ENCODE measurements around the gene SNCG.
"Not testable (repeated sequence)": the region's sequence is repeated elsewhere in the genome, so short reads cannot be mapped to it uniquely, and the experiment has no call there.

The SNCG gene

DNA sequence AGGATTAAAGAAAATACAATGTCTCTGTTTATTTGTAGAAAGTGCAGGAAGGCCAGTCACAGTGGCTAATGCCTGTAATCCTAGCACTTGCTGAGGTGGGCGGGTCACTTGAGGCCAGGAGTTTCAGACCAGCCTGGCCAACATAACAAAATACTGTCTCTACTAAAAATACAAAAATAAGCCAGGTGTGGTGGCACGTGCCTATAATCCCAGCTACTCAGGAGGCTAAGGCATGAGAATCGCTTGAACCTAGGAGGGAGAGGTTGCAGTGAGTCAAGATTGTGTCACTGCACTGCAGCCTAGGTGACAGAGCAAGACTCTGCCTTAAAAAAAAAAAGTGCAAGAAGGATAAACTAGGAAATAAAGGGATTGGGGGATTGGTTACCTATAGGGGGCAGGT is 20.1 kb downstream of the SNCG start:
- DNase-seq (ENCODE audit: low read depth) = not testable (repeated sequence)

DNA sequence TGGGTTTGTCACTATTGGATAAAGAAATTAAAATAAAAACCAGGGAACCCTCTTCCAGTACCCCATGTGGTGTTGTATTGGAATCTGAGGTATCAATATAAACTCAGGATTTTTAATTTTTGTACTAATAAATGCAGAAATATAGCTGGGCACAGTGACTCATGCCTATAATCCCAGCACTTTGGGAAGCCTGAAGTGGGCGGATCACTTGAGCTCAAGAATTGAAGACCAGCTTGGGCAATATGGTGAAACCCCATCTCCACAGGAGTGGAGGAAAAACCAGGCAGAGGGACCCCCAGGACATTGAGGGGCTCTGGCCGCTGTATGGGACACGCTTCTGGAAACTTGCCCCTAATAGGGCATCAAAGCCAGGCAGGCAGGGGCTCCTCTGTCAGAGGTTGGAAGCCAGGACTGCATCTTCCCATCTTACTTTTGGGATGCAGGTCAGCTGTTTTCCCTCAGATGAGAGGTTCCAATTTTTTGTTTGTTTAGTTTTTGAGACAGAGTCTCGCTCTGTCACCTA is 21.0 kb downstream of the SNCG start:
- DNase-seq (ENCODE audit: low read depth) = no peak

- DNase-seq (ENCODE audit: low read depth) = no peak
Observed at GRCh38 chr10:86979977-86980448, 21.6 kb downstream of the SNCG start.

- DNase-seq (ENCODE audit: low read depth) = not testable (repeated sequence)
Observed at GRCh38 chr10:86981020-86981419, 22.6 kb downstream of the SNCG start.

GRCh38 chr10:86981716-86982115 is 23.3 kb downstream of the SNCG start:
- DNase-seq (ENCODE audit: low read depth) = no peak

DNA sequence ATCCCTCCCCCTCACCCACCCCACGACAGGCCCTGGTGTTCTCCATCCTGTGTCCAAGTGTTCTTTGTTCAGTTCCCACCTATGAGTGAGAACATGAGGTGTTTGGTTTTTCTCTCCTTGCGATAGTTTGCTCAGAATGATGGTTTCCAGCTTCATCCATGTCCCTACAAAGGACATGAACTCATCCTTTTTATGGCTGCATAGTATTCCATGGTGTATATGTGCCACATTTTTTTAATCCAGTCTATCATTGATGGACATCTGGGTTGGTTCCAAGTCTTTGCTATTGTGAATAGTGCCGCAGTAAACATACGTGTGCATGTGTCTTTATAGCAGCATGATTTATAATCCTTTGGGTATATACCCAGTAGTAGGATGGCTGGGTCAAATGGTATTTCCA is 26.1 kb downstream of the SNCG start:
- DNase-seq (ENCODE audit: low read depth) = not testable (repeated sequence)

DNA sequence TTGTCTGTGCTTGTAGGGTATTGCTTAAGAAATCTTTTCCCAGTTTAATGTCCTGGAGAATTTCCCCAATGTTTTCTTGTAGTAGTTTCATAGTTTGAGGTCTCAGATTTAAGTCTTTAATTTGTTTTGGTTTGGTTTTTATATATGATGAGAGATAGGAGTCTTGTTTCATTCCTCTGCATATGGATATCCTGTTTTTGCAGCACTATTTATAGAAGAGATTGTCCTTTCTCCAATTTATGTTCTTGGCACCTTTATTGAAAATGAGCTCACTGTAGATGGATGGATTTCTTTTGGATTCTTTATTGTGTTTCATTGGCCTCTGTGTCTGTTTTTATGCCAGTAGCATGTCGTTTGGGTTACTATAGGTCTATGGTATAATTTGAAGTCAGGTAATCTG is 30.1 kb downstream of the SNCG start:
- DNase-seq (ENCODE audit: low read depth) = no peak

- DNase-seq (ENCODE audit: low read depth) = not testable (repeated sequence)
Observed at GRCh38 chr10:86991362-86991761, 33.0 kb downstream of the SNCG start.

DNA sequence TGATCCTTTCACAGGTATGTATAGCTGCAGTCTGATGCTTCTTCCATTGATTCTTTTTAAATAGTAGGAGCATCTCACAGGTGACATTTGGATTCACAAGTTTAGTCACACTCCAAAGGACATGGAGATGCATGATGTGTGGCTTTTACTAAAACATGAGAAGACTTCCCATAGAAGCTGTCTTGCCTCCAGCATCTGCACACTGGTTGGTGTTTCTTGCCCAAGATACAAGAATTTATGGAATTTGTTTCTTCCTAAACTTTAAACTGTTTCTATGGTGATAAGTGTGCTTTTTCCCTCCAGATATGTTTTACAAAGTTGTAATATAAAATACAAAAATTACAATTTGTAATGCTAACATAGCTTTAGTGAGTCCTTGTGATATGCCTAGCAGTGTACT is 34.1 kb downstream of the SNCG start:
- no peak for DNase-seq (ENCODE audit: low read depth)

DNA sequence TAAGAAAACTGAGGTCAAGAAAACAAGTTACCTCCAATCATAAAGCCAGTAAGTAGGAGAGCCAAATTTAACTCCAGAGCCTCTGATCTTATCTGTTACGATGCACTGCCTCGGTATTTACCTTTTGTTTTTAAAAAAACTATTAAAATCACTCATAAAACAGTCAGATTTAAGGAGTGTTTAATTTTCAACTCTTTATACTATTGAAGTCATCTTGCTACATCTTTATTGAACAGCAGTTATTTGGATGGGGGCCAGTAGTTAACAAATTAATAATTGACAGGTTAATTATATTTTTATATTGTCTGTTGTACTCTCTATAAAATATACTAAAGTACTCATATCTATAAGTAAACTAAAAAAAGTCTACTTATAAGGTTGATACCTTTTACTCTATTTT is 34.5 kb downstream of the SNCG start:
- DNase-seq (ENCODE audit: low read depth) = no peak

GRCh38 chr10:86999802-87000403 is 41.5 kb downstream of the SNCG start:
- not testable (repeated sequence) for DNase-seq (ENCODE audit: low read depth)

DNA sequence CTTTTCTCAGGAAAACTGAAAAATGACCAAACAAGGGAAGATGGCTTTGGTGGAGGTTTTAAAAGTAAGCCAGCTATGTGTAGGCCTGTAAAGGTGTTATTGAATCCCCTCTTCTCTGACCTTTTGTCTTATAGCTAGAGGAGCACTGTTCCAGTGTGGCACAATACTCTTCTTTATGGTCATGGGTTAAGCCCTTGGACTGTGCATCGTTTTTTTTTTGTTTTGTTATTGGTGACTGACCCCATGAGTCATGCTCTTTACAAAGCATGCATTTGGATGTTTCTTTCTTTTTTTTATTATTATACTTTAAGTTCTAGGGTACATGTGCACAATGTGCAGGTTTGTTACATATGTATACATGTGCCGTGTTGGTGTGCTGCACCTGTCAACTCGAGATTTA is 42.1 kb downstream of the SNCG start:
- DNase-seq (ENCODE audit: low read depth) = peak; percentile 70

DNA sequence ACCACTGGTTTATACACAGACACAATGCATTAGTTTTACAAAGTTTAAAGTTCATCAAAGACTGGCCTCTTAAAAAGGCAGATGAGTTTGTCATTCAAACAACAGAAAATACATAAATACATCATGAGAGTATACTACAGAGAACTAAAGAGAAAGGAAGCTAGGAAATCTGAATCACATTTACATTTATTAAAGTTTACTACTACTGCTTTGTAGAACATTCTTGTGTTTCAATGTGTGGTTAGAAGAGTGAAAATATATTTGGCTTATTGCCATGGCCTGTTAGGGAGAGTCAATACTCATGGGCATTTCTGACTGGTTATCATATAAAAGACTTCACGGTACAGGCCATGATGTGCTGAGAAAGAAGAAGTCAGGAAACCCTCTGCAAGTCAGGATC is 48.7 kb downstream of the SNCG start:
- DNase-seq (ENCODE audit: low read depth) = peak; percentile 65

GRCh38 chr10:87007674-87008073 is 49.3 kb downstream of the SNCG start:
- not testable (repeated sequence) for DNase-seq (ENCODE audit: low read depth)

DNA sequence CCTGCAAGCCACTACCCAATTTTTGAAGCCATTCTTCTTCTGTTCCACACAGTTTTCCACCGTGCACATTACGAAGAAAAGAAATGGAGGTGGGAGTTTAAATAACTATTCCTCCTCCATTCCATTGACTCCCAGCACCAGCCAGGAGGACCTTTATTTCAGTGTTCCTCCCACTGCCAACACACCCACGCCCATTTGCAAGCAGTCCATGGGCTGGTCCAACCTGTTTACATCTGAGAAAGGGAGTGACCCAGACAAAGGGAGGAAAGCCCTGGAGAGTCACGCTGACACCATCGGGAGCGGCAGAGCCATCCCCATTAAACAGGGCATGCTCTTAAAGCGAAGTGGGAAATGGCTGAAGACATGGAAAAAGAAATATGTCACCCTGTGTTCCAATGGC is 49.9 kb downstream of the SNCG start:
- DNase-seq (ENCODE audit: low read depth) = not testable (repeated sequence)

DNA sequence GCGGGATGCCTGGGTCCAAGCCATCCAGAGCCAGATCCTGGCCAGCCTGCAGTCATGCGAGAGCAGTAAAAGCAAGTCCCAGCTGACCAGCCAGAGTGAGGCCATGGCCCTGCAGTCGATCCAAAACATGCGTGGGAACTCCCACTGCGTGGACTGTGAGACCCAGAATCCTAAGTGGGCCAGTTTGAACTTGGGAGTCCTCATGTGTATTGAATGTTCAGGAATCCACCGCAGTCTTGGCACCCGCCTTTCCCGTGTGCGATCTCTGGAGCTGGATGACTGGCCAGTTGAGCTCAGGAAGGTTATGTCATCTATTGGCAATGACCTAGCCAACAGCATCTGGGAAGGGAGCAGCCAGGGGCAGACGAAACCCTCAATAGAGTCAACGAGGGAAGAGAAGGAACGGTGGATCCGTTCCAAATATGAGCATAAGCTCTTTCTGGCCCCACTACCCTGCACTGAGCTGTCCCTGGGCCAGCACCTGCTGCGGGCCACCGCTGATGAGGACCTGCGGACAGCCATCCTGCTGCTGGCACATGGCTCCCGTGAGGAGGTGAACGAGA is 50.8 kb downstream of the SNCG start:
- DNase-seq (ENCODE audit: low read depth) = not testable (repeated sequence)

Measured in iris pigment epithelial cell (primary cell).